Heart right ventricle (tissue), 16 donors: ENCODE measurements around the gene CEP290. TPM values are rescaled to one million over a fixed set of nuclear protein-coding genes. Genes with fewer than 3 reads are reported as not detected.
A peak's percentile ranks its signal among the peaks of the same experiment; 100 is the strongest.

ENCODE experiments used
- ATAC-seq, 8 donors: fragments of 200-7000 bp; cut with Tn5 transposase; one replicate each; pipeline ENCODE4 v1.9.1; 2020; ENCODE audit warnings: mild to moderate bottlenecking in 8 of 8, moderate library complexity in 8 of 8, moderate number of reproducible peaks in 1 of 8
- DNase-seq, 2 donors: peaks; one replicate each; pipeline ENCODE4 v3.0.0-alpha.2; 2020
- H3K27ac ChIP-seq, 10 donors: fragments of 200-600 bp; sonication (generic) in 2 of 10; one replicate each; pipeline versions ENCODE4 v1.5.0 to v1.8.0; 2020 to 2022; ENCODE audit warnings: mild to moderate bottlenecking in 3 of 10
- H3K27me3 ChIP-seq, 7 donors: fragments of 200-600 bp; one replicate each; pipeline ENCODE4 v1.8.0; 2021 to 2022; ENCODE audit warnings: mild to moderate bottlenecking in 2 of 7
- H3K36me3 ChIP-seq, 9 donors: fragments of 200-600 bp; sonication (generic) in 1 of 9; one replicate each; pipeline versions ENCODE4 v1.5.0 to v1.8.0; 2020 to 2022; ENCODE audit warnings: mild to moderate bottlenecking in 2 of 9
- H3K4me1 ChIP-seq, 9 donors: fragments of 200-600 bp; sonication (generic) in 1 of 9; one replicate each; pipeline versions ENCODE4 v1.5.0 to v1.8.0; 2020 to 2022; ENCODE audit warnings: mild to moderate bottlenecking in 4 of 9
- H3K4me3 ChIP-seq, 10 donors: fragments of 200-600 bp; sonication (generic) in 2 of 10; one replicate each; pipeline versions ENCODE4 v1.5.0 to v1.8.0; 2020 to 2022; ENCODE audit warnings: mild to moderate bottlenecking in 7 of 10, moderate library complexity in 2 of 10
- H3K9me3 ChIP-seq, 11 donors: fragments of 200-600 bp in 10 of 11; sonication (generic) in 2 of 11; one replicate each; pipeline versions ENCODE4 v1.5.0 to v1.8.0; 2013 to 2022; ENCODE audit warnings: mild to moderate bottlenecking in 2 of 11, control low read depth in 1 of 11, moderate library complexity in 1 of 11
- CTCF ChIP-seq, 9 donors: fragments of 200-600 bp; sonication (generic) in 2 of 9; IDR thresholded peaks; one replicate each; pipeline versions ENCODE4 v1.5.0 to v1.8.0; 2021 to 2022; ENCODE audit warnings: antibody characterized with exemption in 9 of 9, mild to moderate bottlenecking in 5 of 9, moderate library complexity in 1 of 9
- WGBS, 2 donors: extraction: QIAGEN DNeasy Blood & Tissue Kit; methylation state at CpG; one replicate each; pipeline ENCODE4 v1.1.7; 2013; ENCODE audit warnings: inconsistent platforms in 1 of 2; 5-methylcytosine and 5-hydroxymethylcytosine counted together
- intact Hi-C, 10 donors: fragments of 100-400 bp; cut with DNase I; formaldehyde crosslinking; loops; one replicate each; pipeline versions ENCODE4 v1.11.1 to v1.14.2; 2022
- long read RNA-seq, 3 donors: library from polyadenylated mRNA; unstranded; transcript quantifications; one replicate each; pipeline ENCODE4 v2.0.0, GENCODE V29; 2020 to 2021
- polyA plus RNA-seq, 2 donors: library from polyadenylated mRNA; stranded (reverse); fragments of 200-250 nt; gene quantifications; one replicate each; pipeline ENCODE4 v1.2.3, GENCODE V29; 2013
- total RNA-seq, 10 donors: library from RNA; stranded (reverse); fragmentation: NEBNext Ultra II Directional in 3 of 10; extraction: Animal tissue kit (Norgen Biotek cat#: 25700) in 3 of 10; gene quantifications; one replicate each; pipeline versions ENCODE4 v1.2.1 to v1.2.4, GENCODE V29; 2021 to 2023
- donor health status: Arrhythmogenic right ventricular cardiomyopathy.
- donor health status: ischemic (EF 13 %, LVEDD 7.1; RV severe dilation, severe dysfunction).
- donor health status: healthy with polysubstance abuse.
- donor health status: DM: no; HTN: yes; CAD: no.
- donor health status: DM: no; HTN: no; CAD: no.
- donor health status: ischemic (EF 25% LVEDD 6.9; RV normal size, moderate dysfunction).
- donor health status: ischemic (EF 25% LVEDD 5.7; RV mildly dilated, moderate dysfunction).
- donor health status: healthy.
- donor health status: DM: yes; HTN: yes; CAD: no.
- donor health status: Ischemic cardiomyopathy.
- donor health status: ischemic (EF 35%, LVEDD 5.7; RV mildly dilated, moderate dysfunction).
- donor health status: nonischemic (EF 11% LVEDD 7.7; RV severe dilation, severe dysfunction).
- donor health status: DM: yes; HTN: yes; CAD: no.
- donor health status: PGD.
- donor health status: ischemic (EF 29% LVEDD 5.4; RV normal size, mild dysfunction).
- donor health status: nonischemic (EF 23%, LVEDD 6.1; RV moderate dilation, normal function).

Gene CEP290
- total RNA-seq (10 to 100 TPM in 2 of 10 donors, 1 to 10 TPM in 8; 6.0 to 10.9 (median 7.9) TPM), polyA plus RNA-seq (1 to 10 TPM; 2.6 to 5.8 TPM)
- long read RNA-seq, donor 1, partial matches to known transcripts: 6 of 6 reads
- long read RNA-seq, donor 1, other reads (novel, unspliced or antisense): 0 of 6 reads
- long read RNA-seq, donor 2, partial matches to known transcripts: 4 of 5 reads
- long read RNA-seq, donor 2, other reads (novel, unspliced or antisense): 1 of 5 reads
- long read RNA-seq, donor 3, partial matches to known transcripts: 6 of 8 reads
- long read RNA-seq, donor 3, other reads (novel, unspliced or antisense): 2 of 8 reads

GRCh38 chr12:88141774-88142609 lies at the start of gene CEP290, which contains the start of gene TMTC3:
Gene CEP290, minus strand, starts transcription at chr12:88142088. Its CDS starts 781 bp downstream, at chr12:88141307.
Gene TMTC3, plus strand, starts transcription at chr12:88142307. Its CDS starts 6,009 bp downstream, at chr12:88148316.
- 0% methylated on average over 49 of the region's 49 CpGs for WGBS, 2 donors
- Histone ChIP-seq H3K9me3 (no peaks in the 10 kb centered on the region), H3K27ac (peak within 1 kb of the TSS in 9 of 10 donors; percentile 48 to 86 (median 78)), H3K36me3 (peaks cover 0 to 29% (median 0%) of the 10 kb centered on the region in 9 donors), H3K4me3 (peak within 1 kb of the TSS; percentile 46 to 91 (median 74)), H3K27me3 (no peaks in the 10 kb centered on the region), H3K4me1 (peaks cover 0 to 28% (median 20%) of the 10 kb centered on the region in 9 donors)
- ATAC-seq (peak; percentile 99 to 100 (median 99)), DNase-seq (peak; percentile 88 to 98)
- TF ChIP-seq CTCF (IDR thresholded peaks at IDR 0.05): no peak
- intact Hi-C loops: loop anchor here in 3 of 10 donors (10.0 kb wide), 2 partner anchors 443 to 853 kb away; partner anchors contain the start of gene KITLG (in 1 of the 3)

DNA sequence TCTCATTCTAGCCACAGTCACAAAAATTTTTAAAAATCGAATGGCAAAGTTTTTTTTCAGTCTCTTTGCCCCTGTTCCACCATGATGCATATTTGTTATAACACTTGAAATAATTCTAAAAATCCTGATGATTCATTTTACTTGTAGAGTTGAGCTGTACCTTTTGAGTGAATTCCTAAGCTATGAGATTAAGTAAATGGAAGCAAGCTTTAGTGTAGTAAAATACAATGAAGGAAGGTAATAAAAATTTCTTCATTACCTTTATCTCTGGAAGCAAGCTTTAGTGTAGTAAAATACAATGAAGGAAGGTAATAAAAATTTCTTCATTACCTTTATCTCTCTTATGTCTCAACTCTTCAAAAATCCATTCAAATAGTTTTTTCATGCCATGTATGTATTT lies 46.3 kb upstream of the CEP290 start:
- H3K9me3 ChIP-seq: peaks cover 0 to 14% (median 0%) of the 10 kb centered on the region in 11 donors
- peaks cover 0 to 56% (median 4%) of the 10 kb centered on the region in 9 donors for H3K36me3 ChIP-seq
- no peaks in the 10 kb centered on the region for H3K27me3 ChIP-seq
- TF ChIP-seq CTCF (IDR thresholded peaks at IDR 0.05): no peak
- no peaks in the 10 kb centered on the region for H3K4me1 ChIP-seq
- no peak for DNase-seq
- no peak overlapping the region for H3K4me3 ChIP-seq
- WGBS, 2 donors: 93% methylated on average over 1 of the region's 1 CpG
- ATAC-seq: no peak
- no peak overlapping the region for H3K27ac ChIP-seq
- intact Hi-C loops: no loop called here

DNA sequence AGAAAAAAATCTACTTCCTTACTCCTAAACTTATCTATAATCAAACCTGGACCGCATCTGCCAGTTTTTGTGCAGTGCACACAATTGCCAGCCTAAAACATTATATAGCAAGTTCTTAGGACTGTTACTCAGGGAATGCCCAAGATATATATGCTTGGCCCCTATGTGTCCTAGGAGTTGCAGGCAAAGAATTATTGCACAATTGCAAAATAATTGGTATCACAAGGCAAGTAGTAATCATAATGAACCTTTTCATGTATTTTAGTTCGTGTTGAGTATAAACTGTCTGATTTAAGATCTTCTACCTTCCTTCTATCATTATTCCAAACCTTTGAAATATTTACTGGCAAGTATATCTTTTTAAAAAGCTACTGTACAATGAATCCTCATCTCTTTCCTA lies 45.7 kb upstream of the CEP290 start:
- no peak overlapping the region for H3K27ac ChIP-seq
- TF ChIP-seq CTCF (IDR thresholded peaks at IDR 0.05): no peak
- no peaks in the 10 kb centered on the region for H3K4me1 ChIP-seq
- intact Hi-C loops: no loop called here
- H3K36me3 ChIP-seq: peaks cover 0 to 57% (median 4%) of the 10 kb centered on the region in 9 donors
- no peaks in the 10 kb centered on the region for H3K27me3 ChIP-seq
- H3K4me3 ChIP-seq: no peak overlapping the region
- H3K9me3 ChIP-seq: peaks cover 0 to 14% (median 0%) of the 10 kb centered on the region in 11 donors
- ATAC-seq (no peak), DNase-seq (no peak)
- 96 to 97% methylated on average over 2 of the region's 2 CpGs for WGBS, 2 donors

- no peak for DNase-seq
- TF ChIP-seq CTCF (IDR thresholded peaks at IDR 0.05): no peak
- intact Hi-C loops: no loop called here
- H3K27ac ChIP-seq: no peak overlapping the region
- ATAC-seq: no peak
- H3K9me3 ChIP-seq: peaks cover 0 to 14% (median 0%) of the 10 kb centered on the region in 11 donors
- no peak overlapping the region for H3K4me3 ChIP-seq
- no peaks in the 10 kb centered on the region for H3K27me3 ChIP-seq
- H3K4me1 ChIP-seq: no peaks in the 10 kb centered on the region
- H3K36me3 ChIP-seq: peaks cover 0 to 65% (median 12%) of the 10 kb centered on the region in 9 donors
Observed at GRCh38 chr12:88185988-88186387, 44.1 kb upstream of the CEP290 start.
